HCT116 (cell line): ENCODE data around the gene SLX9. TPM values are rescaled to one million over a fixed set of nuclear protein-coding genes. Genes with fewer than 3 reads are reported as not detected.

ENCODE experiments used
- ATAC-seq: fragments of 200-7000 bp; cut with Tn5 transposase; 2 replicates; pipeline ENCODE4 v1.9.1; 2020; ENCODE audit warnings: mild to moderate bottlenecking, moderate library complexity
- BruUV-seq: library from RNA; stranded (reverse); fragments of 400-500 nt; replicated peaks from 2 replicates; lab custom pipeline; 2021; lab: Mats Ljungman, UMichigan
- CTCF ChIA-PET: fragments of 300-600 bp; sonication (Branson Sonifier 250); formaldehyde crosslinking; loops from one replicate; lab custom pipeline; 2021; ENCODE audit warnings: antibody characterized with exemption; lab: Charles Lee
- POLR2A ChIA-PET: fragments of 300-600, 350-600 bp; sonication (Branson Sonifier 250); formaldehyde crosslinking; loops from one replicate; lab custom pipeline; 2021; ENCODE audit warnings: antibody characterized with exemption; lab: Charles Lee
- RAD21 ChIA-PET, 2 experiments: fragments of 300-600 bp; sonication (Branson Sonifier 250); formaldehyde crosslinking; loops; one replicate each; lab custom pipeline; 2023; ENCODE audit warnings: low total read pairs in 2 of 2; ENCODE audit not compliant: uncharacterized antibody in 2 of 2, unreplicated experiment in 2 of 2, low non-redundant PET in 1 of 2; lab: Charles Lee
- DNase-seq: peaks from one replicate; pipeline ENCODE4 v3.0.0-alpha.2; 2010; ENCODE audit warnings: low read depth, low spot score
- H2AFZ ChIP-seq: fragments of 200-600 bp; shearing (Covaris generic), sonication (generic); 2 replicates; pipeline ENCODE4 v1.6.1; 2017; ENCODE audit warnings: low read depth, mixed run types, mixed read lengths, antibody characterized with exemption, low read length; ENCODE audit not compliant: poor library complexity, severe bottlenecking
- H3K27ac ChIP-seq: 2 replicates; pipeline ENCODE4 v1.5.1; 2012; ENCODE audit warnings: low read depth, low read length
- H3K27me3 ChIP-seq: fragments of 200-600 bp; sonication (generic); 2 replicates; pipeline ENCODE4 v1.6.1; 2016; ENCODE audit warnings: mixed run types, low read length, mixed read lengths; ENCODE audit not compliant: insufficient read depth
- H3K36me3 ChIP-seq, 2 experiments: fragments of 200-500 bp in 1 of 2; fragments of 200-600 bp in 1 of 2; sonication (Bioruptor generic) in 1 of 2; sonication (generic) in 1 of 2; 2 replicates each; pipeline versions ENCODE4 v1.5.1 to v1.6.1; 2014 to 2016; ENCODE audit warnings: low read length in 2 of 2, inconsistent platforms in 1 of 2, mixed read lengths in 1 of 2, mixed run types in 1 of 2; ENCODE audit not compliant: insufficient read depth in 2 of 2, control insufficient read depth in 1 of 2
- H3K4me1 ChIP-seq, 2 experiments: fragments of 200-600 bp in 1 of 2; sonication (generic) in 1 of 2; 2 replicates each; pipeline versions ENCODE4 v1.5.1 to v1.6.1; 2012 to 2017; ENCODE audit warnings: low read length in 2 of 2, inconsistent platforms in 1 of 2, mild to moderate bottlenecking in 1 of 2, mixed read lengths in 1 of 2, mixed run types in 1 of 2, moderate library complexity in 1 of 2; ENCODE audit not compliant: insufficient read depth in 2 of 2, control insufficient read depth in 1 of 2
- H3K4me2 ChIP-seq: fragments of 200-600 bp; sonication (generic); 2 replicates; pipeline ENCODE4 v1.6.1; 2017; ENCODE audit warnings: mixed run types, low read length, mixed read lengths
- H3K4me3 ChIP-seq, 2 experiments: fragments of 200-600 bp in 1 of 2; sonication (generic) in 1 of 2; replicated peaks in 1 of 2; 2 replicates each; pipeline ENCODE4 v1.5.1; 2011 to 2016; ENCODE audit warnings: low read length in 2 of 2, control low read depth in 1 of 2, low read depth in 1 of 2, mild to moderate bottlenecking in 1 of 2, mixed read lengths in 1 of 2, mixed run types in 1 of 2
- H3K79me2 ChIP-seq: fragments of 200-600 bp; sonication (generic); 2 replicates; pipeline ENCODE4 v1.6.1; 2017; ENCODE audit warnings: mild to moderate bottlenecking, mixed run types, low read length, moderate library complexity, mixed read lengths; ENCODE audit not compliant: insufficient read depth
- H3K9ac ChIP-seq: fragments of 200-600 bp; sonication (generic); 2 replicates; pipeline ENCODE4 v1.6.1; 2016; ENCODE audit warnings: low read length, mixed read lengths
- H3K9me2 ChIP-seq: fragments of 200-600 bp; sonication (generic), shearing (Covaris generic); 2 replicates; pipeline ENCODE4 v1.6.1; 2017; ENCODE audit warnings: mixed run types, mild to moderate bottlenecking, moderate library complexity; ENCODE audit not compliant: insufficient read depth
- H3K9me3 ChIP-seq, 2 experiments: fragments of 200-500 bp in 1 of 2; fragments of 200-600 bp in 1 of 2; sonication (Bioruptor generic) in 1 of 2; sonication (generic) in 1 of 2; 2 replicates each; pipeline ENCODE4 v1.6.1; 2014 to 2017; ENCODE audit warnings: low read length in 2 of 2, mixed read lengths in 2 of 2, inconsistent platforms in 1 of 2, low read depth in 1 of 2, mild to moderate bottlenecking in 1 of 2, mixed run types in 1 of 2, moderate library complexity in 1 of 2; ENCODE audit not compliant: control insufficient read depth in 1 of 2, insufficient read depth in 1 of 2
- H4K20me1 ChIP-seq: fragments of 200-600 bp; sonication (generic), shearing (Covaris generic); 2 replicates; pipeline ENCODE4 v1.6.1; 2017; ENCODE audit warnings: mixed run types, mild to moderate bottlenecking, moderate library complexity; ENCODE audit not compliant: insufficient read depth
- CEBPB ChIP-seq: IDR thresholded peaks from 2 replicates; pipeline ENCODE4 v1.6.1; 2012; ENCODE audit warnings: low read depth
- ELF1 ChIP-seq: IDR thresholded peaks from 2 replicates; pipeline ENCODE4 v1.6.1; 2012; ENCODE audit warnings: low read depth, borderline replicate concordance
- EZH2phosphoT487 ChIP-seq: fragments of 200-600 bp; IDR thresholded peaks from 2 replicates; pipeline ENCODE4 v1.6.1; 2018; ENCODE audit warnings: antibody characterized with exemption, borderline replicate concordance
- FOSL1 ChIP-seq: IDR thresholded peaks from 2 replicates; pipeline ENCODE4 v1.6.1; 2012; ENCODE audit warnings: low read depth
- JUND ChIP-seq: IDR thresholded peaks from 2 replicates; pipeline ENCODE4 v1.6.1; 2012
- REST ChIP-seq: IDR thresholded peaks from 2 replicates; pipeline ENCODE4 v1.6.1; 2012; ENCODE audit warnings: low read depth
- SIN3A ChIP-seq: IDR thresholded peaks from 2 replicates; pipeline ENCODE4 v1.6.1; 2012; ENCODE audit warnings: low read depth
- SP1 ChIP-seq: IDR thresholded peaks from 2 replicates; pipeline ENCODE4 v1.6.1; 2012; ENCODE audit warnings: low read depth
- SRF ChIP-seq: IDR thresholded peaks from 2 replicates; pipeline ENCODE4 v1.6.1; 2012; ENCODE audit warnings: low read depth
- ZFX ChIP-seq: fragments of 450-650 bp; IDR thresholded peaks from 2 replicates; pipeline ENCODE4 v1.6.1; 2017
- intact Hi-C: fragments of 100-400 bp; cut with micrococcal nuclease; formaldehyde crosslinking; loops from 2 replicates; pipeline ENCODE4 v1.10.0; 2022
- total RNA-seq: library from RNA; stranded (reverse); gene quantifications from one replicate; pipeline ENCODE4 v1.2.1, GENCODE V29; 2021; ENCODE audit not compliant: unreplicated experiment
- TF ChIP-seq, protein P1 (sequence below): IDR thresholded peaks from 2 replicates; pipeline ENCODE4 v1.6.1; 2011; ENCODE audit warnings: mild to moderate bottlenecking, low read length, moderate library complexity; ENCODE audit not compliant: insufficient replicate concordance; ENCODE audit errors: extremely low read depth
- TF ChIP-seq, protein P2 (sequence below), 3 experiments: fragments of 200-600 bp in 1 of 3; sonication (generic) in 1 of 3; IDR thresholded peaks in 2 of 3; conservative IDR thresholded peaks in 1 of 3; 2 replicates each; pipeline ENCODE4 v1.5.1; 2012 to 2017; ENCODE audit warnings: low read depth in 2 of 3, low read length in 2 of 3, antibody characterized with exemption in 1 of 3, borderline replicate concordance in 1 of 3, control low read depth in 1 of 3, mild to moderate bottlenecking in 1 of 3, mixed read lengths in 1 of 3, mixed run types in 1 of 3, moderate library complexity in 1 of 3; ENCODE audit not compliant: insufficient read depth in 1 of 3

SLX9 gene
- total RNA-seq, 1 experiment from 2014 or later: 61.9 TPM

DNA sequence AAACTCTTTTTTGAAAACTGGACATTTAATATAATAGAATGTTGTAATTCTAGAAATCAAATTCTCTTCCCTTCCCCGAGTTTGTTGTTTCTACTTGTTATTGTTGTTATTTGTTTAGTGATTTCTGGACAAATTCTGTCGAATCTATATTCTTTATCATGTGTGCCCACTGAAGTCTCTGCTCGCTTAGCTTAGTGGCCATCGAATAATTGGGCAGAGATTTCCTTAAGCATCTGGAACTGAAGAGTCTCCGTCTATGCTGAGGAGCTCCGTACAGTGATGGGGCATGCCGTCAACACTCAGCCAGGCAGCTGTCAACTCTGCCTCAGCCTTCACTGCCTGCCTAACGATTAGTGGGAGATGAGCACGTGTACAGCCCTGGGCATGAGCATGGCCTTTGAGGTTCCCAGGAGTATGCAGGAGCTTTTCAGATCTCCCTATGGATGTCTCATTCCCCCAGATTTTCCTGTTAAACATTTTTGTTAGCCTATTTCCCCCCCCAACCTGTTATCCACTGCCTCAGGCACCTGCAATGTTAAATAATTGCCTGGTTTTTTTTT, 66.8 kb downstream of the SLX9 start:
- POLR2A ChIA-PET: no interaction called here
- no peak overlapping the region for H2AFZ ChIP-seq
- intact Hi-C loops: no loop called here
- RAD21 ChIA-PET: no interaction called here
- no peak overlapping the region for H3K27ac ChIP-seq
- no peaks in the 10 kb centered on the region for H3K9me3 ChIP-seq
- no peaks in the 10 kb centered on the region for H3K9me2 ChIP-seq
- CTCF ChIA-PET: interaction anchor here (0.7 kb wide), 1 partner anchor 122 kb away, joined by 3 read pairs; no protein-coding TSS in a partner anchor
- no peaks in the 10 kb centered on the region for H3K36me3 ChIP-seq
- H3K4me1 ChIP-seq: peaks cover under 1 to 14% of the 10 kb centered on the region in 2 experiments; a peak in 3 of 4 replicates
- no peaks in the 10 kb centered on the region for H4K20me1 ChIP-seq
- no peaks in the 10 kb centered on the region for H3K79me2 ChIP-seq
- H3K27me3 ChIP-seq: no peaks in the 10 kb centered on the region
- no peak overlapping the region for H3K9ac ChIP-seq
- H3K4me2 ChIP-seq: no peak overlapping the region
- no peak for DNase-seq
- no peak for ATAC-seq
- no peak overlapping the region for H3K4me3 ChIP-seq
- no TSS peak for BruUV-seq
- no peak for TF ChIP-seq SRF
- TF ChIP-seq, all 23 proteins: peak for 0

GRCh38 chr21:45009616-45010015, 69.8 kb downstream of the SLX9 start:
- intact Hi-C loops: no loop called here
- no peaks in the 10 kb centered on the region for H3K9me2 ChIP-seq
- H3K4me3 ChIP-seq: no peak overlapping the region
- H2AFZ ChIP-seq: no peak overlapping the region
- H4K20me1 ChIP-seq: no peaks in the 10 kb centered on the region
- H3K4me1 ChIP-seq: peaks cover 23 to 41% of the 10 kb centered on the region in 2 experiments
- no peak overlapping the region for H3K9ac ChIP-seq
- ChIA-PET CTCF (interaction anchor here (1.1 kb wide), 1 partner anchor 119 kb away, joined by 3 read pairs; no protein-coding TSS in a partner anchor), POLR2A (no interaction called here), RAD21 (no interaction called here)
- ATAC-seq: no peak
- H3K79me2 ChIP-seq: no peaks in the 10 kb centered on the region
- no peaks in the 10 kb centered on the region for H3K36me3 ChIP-seq
- no peak for DNase-seq
- no peaks in the 10 kb centered on the region for H3K27me3 ChIP-seq
- BruUV-seq: no TSS peak
- no peaks in the 10 kb centered on the region for H3K9me3 ChIP-seq
- TF ChIP-seq EZH2phosphoT487 (no peak), FOSL1 (no peak), SIN3A (no peak), REST (no peak), ELF1 (no peak), JUND (no peak), CEBPB (no peak), ZFX (no peak), SP1 (no peak)
- TF ChIP-seq, protein P1, sequence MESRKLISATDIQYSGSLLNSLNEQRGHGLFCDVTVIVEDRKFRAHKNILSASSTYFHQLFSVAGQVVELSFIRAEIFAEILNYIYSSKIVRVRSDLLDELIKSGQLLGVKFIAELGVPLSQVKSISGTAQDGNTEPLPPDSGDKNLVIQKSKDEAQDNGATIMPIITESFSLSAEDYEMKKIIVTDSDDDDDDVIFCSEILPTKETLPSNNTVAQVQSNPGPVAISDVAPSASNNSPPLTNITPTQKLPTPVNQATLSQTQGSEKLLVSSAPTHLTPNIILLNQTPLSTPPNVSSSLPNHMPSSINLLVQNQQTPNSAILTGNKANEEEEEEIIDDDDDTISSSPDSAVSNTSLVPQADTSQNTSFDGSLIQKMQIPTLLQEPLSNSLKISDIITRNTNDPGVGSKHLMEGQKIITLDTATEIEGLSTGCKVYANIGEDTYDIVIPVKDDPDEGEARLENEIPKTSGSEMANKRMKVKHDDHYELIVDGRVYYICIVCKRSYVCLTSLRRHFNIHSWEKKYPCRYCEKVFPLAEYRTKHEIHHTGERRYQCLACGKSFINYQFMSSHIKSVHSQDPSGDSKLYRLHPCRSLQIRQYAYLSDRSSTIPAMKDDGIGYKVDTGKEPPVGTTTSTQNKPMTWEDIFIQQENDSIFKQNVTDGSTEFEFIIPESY: no peak
- TF ChIP-seq, protein P2, sequence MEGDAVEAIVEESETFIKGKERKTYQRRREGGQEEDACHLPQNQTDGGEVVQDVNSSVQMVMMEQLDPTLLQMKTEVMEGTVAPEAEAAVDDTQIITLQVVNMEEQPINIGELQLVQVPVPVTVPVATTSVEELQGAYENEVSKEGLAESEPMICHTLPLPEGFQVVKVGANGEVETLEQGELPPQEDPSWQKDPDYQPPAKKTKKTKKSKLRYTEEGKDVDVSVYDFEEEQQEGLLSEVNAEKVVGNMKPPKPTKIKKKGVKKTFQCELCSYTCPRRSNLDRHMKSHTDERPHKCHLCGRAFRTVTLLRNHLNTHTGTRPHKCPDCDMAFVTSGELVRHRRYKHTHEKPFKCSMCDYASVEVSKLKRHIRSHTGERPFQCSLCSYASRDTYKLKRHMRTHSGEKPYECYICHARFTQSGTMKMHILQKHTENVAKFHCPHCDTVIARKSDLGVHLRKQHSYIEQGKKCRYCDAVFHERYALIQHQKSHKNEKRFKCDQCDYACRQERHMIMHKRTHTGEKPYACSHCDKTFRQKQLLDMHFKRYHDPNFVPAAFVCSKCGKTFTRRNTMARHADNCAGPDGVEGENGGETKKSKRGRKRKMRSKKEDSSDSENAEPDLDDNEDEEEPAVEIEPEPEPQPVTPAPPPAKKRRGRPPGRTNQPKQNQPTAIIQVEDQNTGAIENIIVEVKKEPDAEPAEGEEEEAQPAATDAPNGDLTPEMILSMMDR (IDR thresholded peaks at IDR 0.05 in 2 of 3, conservative IDR thresholded peaks at IDR 0.05 in 1 of 3; ENCODE audit: borderline replicate concordance in 1 of 3, insufficient read depth in 1 of 3, low read depth in 2 of 3, low read length in 2 of 3): no peak
- no peak overlapping the region for H3K27ac ChIP-seq
- no peak overlapping the region for H3K4me2 ChIP-seq
